ENCODE results near the gene ZNF423.

Gene ZNF423

GRCh38 chr16:49709057-49709456, 146.9 kb downstream of the ZNF423 start:
- H3K4me1 ChIP-seq, result no peaks in the 10 kb centered on the region
- no peaks in the 10 kb centered on the region for H3K9me3 ChIP-seq (ENCODE audit: control insufficient read depth, low read length)
- no peak overlapping the region for H2AFZ ChIP-seq
- no peak for TF ChIP-seq CTCF (IDR thresholded peaks at IDR 0.05)
- no peaks in the 10 kb centered on the region for H3K79me2 ChIP-seq
- no peaks in the 10 kb centered on the region for H3K36me3 ChIP-seq (ENCODE audit: control insufficient read depth, insufficient read depth, low read length)
- no peak overlapping the region for H3K9ac ChIP-seq
- H3K4me2 ChIP-seq (ENCODE audit: low read length), result no peak overlapping the region
- no peak overlapping the region for H3K27ac ChIP-seq
- no peaks in the 10 kb centered on the region for H3K27me3 ChIP-seq (ENCODE audit: control insufficient read depth, insufficient read depth, low read length)
- no peak overlapping the region for H3K4me3 ChIP-seq (ENCODE audit: low read depth, low read length)

GRCh38 chr16:49708491-49708890, 147.4 kb downstream of the ZNF423 start:
- no peak overlapping the region for H3K4me2 ChIP-seq (ENCODE audit: low read length)
- H3K4me3 ChIP-seq (ENCODE audit: low read depth, low read length), result no peak overlapping the region
- no peaks in the 10 kb centered on the region for H3K9me3 ChIP-seq (ENCODE audit: control insufficient read depth, low read length)
- no peaks in the 10 kb centered on the region for H3K79me2 ChIP-seq
- no peak overlapping the region for H3K27ac ChIP-seq
- TF ChIP-seq CTCF (IDR thresholded peaks at IDR 0.05), result no peak
- no peaks in the 10 kb centered on the region for H3K27me3 ChIP-seq (ENCODE audit: control insufficient read depth, insufficient read depth, low read length)
- H3K4me1 ChIP-seq, result no peaks in the 10 kb centered on the region
- no peaks in the 10 kb centered on the region for H3K36me3 ChIP-seq (ENCODE audit: control insufficient read depth, insufficient read depth, low read length)
- H3K9ac ChIP-seq, result no peak overlapping the region
- no peak overlapping the region for H2AFZ ChIP-seq

GRCh38 chr16:49706620-49707355, 149.1 kb downstream of the ZNF423 start:
- TF ChIP-seq CTCF (IDR thresholded peaks at IDR 0.05), result no peak
- H3K79me2 ChIP-seq, result no peaks in the 10 kb centered on the region
- H3K9ac ChIP-seq, result no peak overlapping the region
- no peaks in the 10 kb centered on the region for H3K36me3 ChIP-seq (ENCODE audit: control insufficient read depth, insufficient read depth, low read length)
- no peaks in the 10 kb centered on the region for H3K4me1 ChIP-seq
- H3K4me2 ChIP-seq (ENCODE audit: low read length), result no peak overlapping the region
- no peak overlapping the region for H2AFZ ChIP-seq
- no peak overlapping the region for H3K4me3 ChIP-seq (ENCODE audit: low read depth, low read length)
- no peaks in the 10 kb centered on the region for H3K27me3 ChIP-seq (ENCODE audit: control insufficient read depth, insufficient read depth, low read length)
- no peak overlapping the region for H3K27ac ChIP-seq
- no peaks in the 10 kb centered on the region for H3K9me3 ChIP-seq (ENCODE audit: control insufficient read depth, low read length)

- Histone ChIP-seq H3K36me3 (ENCODE audit: control insufficient read depth, insufficient read depth, low read length) (no peaks in the 10 kb centered on the region), H3K9me3 (ENCODE audit: control insufficient read depth, low read length) (no peaks in the 10 kb centered on the region), H3K4me3 (ENCODE audit: low read depth, low read length) (no peak overlapping the region), H3K4me2 (ENCODE audit: low read length) (no peak overlapping the region), H3K27me3 (ENCODE audit: control insufficient read depth, insufficient read depth, low read length) (no peaks in the 10 kb centered on the region), H2AFZ (no peak overlapping the region), H3K4me1 (peaks cover 4% of the 10 kb centered on the region), H3K9ac (no peak overlapping the region), H3K27ac (no peak overlapping the region), H3K79me2 (no peaks in the 10 kb centered on the region)
- TF ChIP-seq CTCF (IDR thresholded peaks at IDR 0.05), result no peak
Measured at GRCh38 chr16:49704586-49705155, 151.2 kb downstream of the ZNF423 start.

GRCh38 chr16:49703483-49703882, 152.4 kb downstream of the ZNF423 start:
- H3K4me1 ChIP-seq, result peaks cover 4% of the 10 kb centered on the region
- H3K27me3 ChIP-seq (ENCODE audit: control insufficient read depth, insufficient read depth, low read length), result no peaks in the 10 kb centered on the region
- H3K4me3 ChIP-seq (ENCODE audit: low read depth, low read length), result no peak overlapping the region
- no peak overlapping the region for H3K4me2 ChIP-seq (ENCODE audit: low read length)
- H3K79me2 ChIP-seq, result no peaks in the 10 kb centered on the region
- no peaks in the 10 kb centered on the region for H3K9me3 ChIP-seq (ENCODE audit: control insufficient read depth, low read length)
- no peaks in the 10 kb centered on the region for H3K36me3 ChIP-seq (ENCODE audit: control insufficient read depth, insufficient read depth, low read length)
- H2AFZ ChIP-seq, result no peak overlapping the region
- H3K27ac ChIP-seq, result no peak overlapping the region
- H3K9ac ChIP-seq, result no peak overlapping the region
- no peak for TF ChIP-seq CTCF (IDR thresholded peaks at IDR 0.05)
